GM11168 (cell line): Measurements from ENCODE around the gene UGT1A4.

Experiments
- in situ Hi-C: fragments of 300-500 bp; cut with MboI; formaldehyde crosslinking; loops from one replicate; pipeline ENCODE4 v1.12.0; 2022; ENCODE audit warnings: low sequenced_read_pairs; ENCODE audit not compliant: unreplicated experiment

The UGT1A4 gene

DNA sequence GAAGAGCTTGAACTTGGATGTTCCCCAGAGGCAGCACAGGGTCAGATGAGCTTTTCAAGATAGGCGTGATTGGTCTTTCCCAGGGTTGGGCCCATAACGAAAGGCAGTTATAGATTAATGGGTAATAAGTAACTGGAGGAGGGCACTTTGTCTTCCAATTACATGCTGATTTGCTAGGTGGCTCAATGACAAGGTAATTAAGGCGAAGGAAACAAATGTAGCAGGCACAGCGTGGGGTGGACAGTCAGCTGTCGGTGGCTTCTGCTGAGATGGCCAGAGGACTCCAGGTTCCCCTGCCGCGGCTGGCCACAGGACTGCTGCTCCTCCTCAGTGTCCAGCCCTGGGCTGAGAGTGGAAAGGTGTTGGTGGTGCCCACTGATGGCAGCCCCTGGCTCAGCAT, at the start of gene UGT1A4:
Gene UGT1A4, plus strand, starts transcription at position 185 of the 400 bp plus-strand sequence. Its CDS starts 85 bp downstream, at position 270.
- in situ Hi-C loops: loop anchor here (10.0 kb wide), 1 partner anchor 234 kb away; no protein-coding TSS in a partner anchor

- in situ Hi-C loops: no loop called here
These were observed 47.0 kb upstream of the UGT1A4 start, which contains the start of gene UGT1A9 for GRCh38 chr2:233671290-233672161. TSS of gene UGT1A9 (plus strand) at chr2:233671898. CDS start at chr2:233671935, 37 bp downstream.

- in situ Hi-C loops: no loop called here
These were observed 45.6 kb upstream of the UGT1A4 start for GRCh38 chr2:233672886-233673285.

- in situ Hi-C loops: no loop called here
These were observed 44.6 kb upstream of the UGT1A4 start for GRCh38 chr2:233673896-233674295.

DNA sequence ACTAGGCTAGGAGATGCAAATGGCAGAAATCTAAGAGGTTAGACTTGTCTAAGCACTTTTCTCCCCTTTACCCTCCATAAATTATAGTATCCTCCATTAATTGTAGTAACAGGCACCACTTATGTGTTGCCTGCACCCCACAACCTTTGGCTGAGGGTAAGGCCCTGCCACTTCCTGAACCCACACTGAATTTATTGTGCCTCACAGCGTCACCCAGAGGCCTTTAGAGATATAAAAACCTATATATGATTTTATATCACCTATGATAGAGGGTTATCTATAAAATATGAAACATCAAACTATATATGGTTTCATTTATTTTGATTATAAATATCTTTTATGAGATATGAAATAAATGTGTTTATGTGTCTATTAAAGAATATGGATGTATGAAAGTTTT, 44.2 kb upstream of the UGT1A4 start:
- in situ Hi-C loops: no loop called here

- in situ Hi-C loops: no loop called here
These were observed 43.5 kb upstream of the UGT1A4 start for GRCh38 chr2:233674995-233675394.

DNA sequence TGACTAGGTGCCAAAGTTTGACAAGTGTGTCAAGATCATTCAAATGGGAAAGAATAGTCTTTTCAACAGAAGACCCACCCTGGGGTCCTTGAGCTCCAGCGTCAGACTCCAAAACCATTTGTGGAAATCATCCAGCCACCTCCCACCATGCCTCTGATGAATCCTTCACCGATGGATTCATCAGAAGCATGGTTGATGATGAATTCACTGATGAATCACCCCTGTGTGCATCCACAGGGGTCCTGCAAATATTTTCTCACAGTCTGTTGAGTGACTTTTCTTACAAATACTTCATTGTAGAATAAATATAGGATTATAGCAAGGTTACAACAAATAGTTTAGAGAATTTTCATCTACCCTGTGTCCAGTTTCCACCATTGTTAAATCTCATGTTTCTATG, 42.5 kb upstream of the UGT1A4 start:
- in situ Hi-C loops: no loop called here

GRCh38 chr2:233679196-233679595, 39.3 kb upstream of the UGT1A4 start:
- in situ Hi-C loops: no loop called here

GRCh38 chr2:233680361-233681045, 38.0 kb upstream of the UGT1A4 start:
- in situ Hi-C loops: no loop called here

GRCh38 chr2:233681521-233682099, 36.9 kb upstream of the UGT1A4 start, which contains the start of gene UGT1A7:
TSS of gene UGT1A7 (plus strand) at chr2:233681901. CDS start at chr2:233681938, 37 bp downstream.
- in situ Hi-C loops: no loop called here

DNA sequence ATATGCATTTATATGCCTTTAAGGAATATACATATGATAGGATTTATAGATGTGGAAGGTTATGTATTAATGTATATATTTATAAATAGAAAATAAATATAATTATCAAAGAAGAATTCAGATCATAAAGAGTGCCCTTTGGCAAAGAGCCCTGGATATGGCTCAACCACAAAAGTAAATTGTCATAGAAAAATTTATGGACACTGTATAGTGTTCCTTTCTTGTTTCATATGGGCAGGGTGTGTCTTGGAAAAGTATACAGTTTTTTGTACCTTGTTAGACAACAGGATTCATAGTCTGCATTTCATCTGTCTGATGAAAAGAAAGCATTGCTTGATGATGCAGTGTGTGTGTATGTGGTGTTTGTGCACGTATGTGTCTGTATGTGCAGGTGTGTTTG, 33.9 kb upstream of the UGT1A4 start:
- in situ Hi-C loops: no loop called here

GRCh38 chr2:233686928-233687327, 31.6 kb upstream of the UGT1A4 start:
- in situ Hi-C loops: no loop called here

GRCh38 chr2:233688341-233688740, 30.2 kb upstream of the UGT1A4 start:
- in situ Hi-C loops: no loop called here

DNA sequence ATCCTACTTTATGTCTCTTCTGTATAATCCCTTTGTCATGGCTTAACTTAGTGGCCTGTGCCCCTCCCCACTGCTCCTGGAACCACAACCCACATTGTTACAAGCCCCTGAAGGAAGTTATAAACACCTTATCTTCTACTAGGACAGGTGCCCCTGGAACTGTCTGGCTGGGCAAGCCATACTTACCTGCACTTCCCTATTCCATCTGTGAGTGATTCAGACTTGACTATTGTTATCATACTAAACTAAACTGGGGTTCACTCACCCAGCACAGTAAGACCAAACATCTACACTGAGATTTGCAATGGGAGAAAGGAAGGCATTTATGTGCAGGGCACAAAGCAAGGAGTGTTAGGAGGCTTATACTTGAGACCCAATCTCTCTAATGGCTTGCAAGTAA, 29.5 kb upstream of the UGT1A4 start:
- in situ Hi-C loops: no loop called here

DNA sequence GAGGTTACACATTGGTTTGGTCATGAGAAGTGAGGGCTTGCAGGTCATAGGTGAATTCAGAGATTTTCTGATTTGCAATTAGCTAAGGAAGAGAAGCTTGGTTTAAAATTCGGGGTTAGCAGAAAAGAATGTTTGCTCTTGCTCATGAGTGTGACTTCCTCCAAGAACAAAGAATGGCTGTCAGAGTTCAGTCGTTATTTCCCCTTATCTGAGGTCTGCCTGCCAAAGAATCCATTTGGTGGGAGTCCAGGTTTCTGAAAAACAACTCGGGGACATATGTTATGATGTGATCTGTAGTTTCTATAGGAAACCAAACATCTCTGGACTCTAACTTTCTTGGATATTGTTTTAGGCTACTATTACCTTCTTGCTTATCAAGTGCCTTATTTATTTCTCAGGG, 29.0 kb upstream of the UGT1A4 start:
- in situ Hi-C loops: no loop called here

- in situ Hi-C loops: no loop called here
These were observed 28.1 kb upstream of the UGT1A4 start for GRCh38 chr2:233690444-233690843.

DNA sequence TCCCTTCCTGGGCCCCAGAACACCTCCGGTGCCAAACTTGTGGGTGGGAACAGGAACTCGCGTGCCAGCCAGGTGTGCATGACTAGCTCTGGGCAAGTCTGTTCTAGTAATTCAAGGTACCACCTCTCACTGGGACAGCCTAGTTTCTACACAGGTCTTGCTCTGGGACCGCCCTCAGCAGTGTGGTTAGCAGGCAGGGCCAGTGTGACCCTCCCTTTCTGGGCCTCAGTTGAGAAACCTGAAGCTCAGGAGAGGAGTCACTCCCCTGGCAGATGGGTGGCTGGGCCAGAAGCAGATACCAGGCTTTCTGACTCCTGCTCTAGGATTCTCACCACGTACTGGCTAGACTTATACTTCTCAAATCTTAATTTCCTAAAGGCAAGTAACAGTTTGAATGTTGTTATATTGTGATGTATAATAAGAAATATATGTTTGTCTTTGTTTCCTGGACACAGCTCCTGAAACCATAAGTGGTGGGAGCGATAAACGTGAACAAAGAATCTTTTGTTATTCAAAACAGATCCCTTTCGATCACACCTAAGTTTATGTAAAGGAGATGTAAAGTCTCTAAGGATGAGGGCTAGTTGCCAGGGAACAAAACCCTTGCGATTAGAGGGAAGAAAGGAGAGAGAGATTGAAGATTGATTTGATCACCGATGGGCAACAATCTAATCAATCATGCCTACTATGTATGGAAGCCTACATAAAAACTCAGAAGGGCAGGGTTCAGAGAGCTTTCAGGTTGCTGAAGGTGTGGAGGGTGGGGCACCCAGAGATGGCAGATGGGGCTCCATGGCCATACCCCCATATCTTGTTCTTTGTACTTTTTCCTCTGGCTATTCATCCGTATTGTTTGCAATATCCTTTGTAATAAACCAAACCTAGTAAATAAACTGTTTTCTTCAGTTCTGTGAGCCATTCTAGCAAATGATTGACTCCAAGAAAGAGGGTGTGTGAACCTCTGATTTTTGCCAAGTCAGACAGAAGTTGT, 26.8 kb upstream of the UGT1A4 start:
- in situ Hi-C loops: no loop called here

GRCh38 chr2:233692648-233693047, 25.9 kb upstream of the UGT1A4 start, which contains the start of gene UGT1A6:
TSS of gene UGT1A6 (plus strand) at chr2:233692890. CDS start at chr2:233693005, 115 bp downstream.
- in situ Hi-C loops: no loop called here

DNA sequence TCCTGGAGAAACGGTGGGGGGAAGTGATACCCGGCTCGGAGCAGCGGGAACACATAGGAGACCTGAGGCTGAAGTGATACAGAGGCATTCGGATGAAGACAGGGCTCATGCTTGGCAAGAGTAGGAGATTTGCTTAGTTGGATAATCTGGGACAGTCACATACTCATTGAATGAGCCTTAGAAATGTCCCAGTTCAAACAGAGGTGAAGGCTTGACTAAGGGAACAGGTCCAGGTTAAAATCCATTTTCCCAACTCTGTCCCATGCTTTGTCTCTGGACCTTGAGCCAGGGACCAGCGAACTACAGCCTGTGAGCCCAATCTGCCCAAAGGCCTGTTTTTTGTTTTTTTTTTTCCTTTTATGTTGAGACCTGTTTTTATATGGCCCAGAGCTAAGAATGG, 24.6 kb upstream of the UGT1A4 start:
- in situ Hi-C loops: no loop called here

DNA sequence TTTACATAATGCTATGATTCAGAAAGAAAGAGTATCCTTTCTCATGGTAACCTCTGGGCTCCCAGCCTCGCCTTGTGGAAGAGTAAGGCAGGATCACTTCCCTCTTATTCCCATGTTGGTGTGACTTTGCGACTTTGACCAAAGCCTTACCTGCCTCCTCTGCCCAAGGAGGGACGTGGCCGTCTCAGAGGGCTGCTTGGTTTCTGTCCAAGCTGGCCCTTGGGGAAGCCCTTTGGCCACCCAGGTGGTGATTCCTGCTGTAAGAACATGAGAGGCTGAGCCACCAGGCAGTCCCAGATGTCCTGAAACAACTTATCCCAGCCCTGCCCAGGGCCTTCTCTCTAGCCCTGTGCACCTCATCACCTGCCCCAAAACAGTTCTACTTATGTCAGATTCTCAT, 19.8 kb upstream of the UGT1A4 start:
- in situ Hi-C loops: no loop called here
